ENCODE data around the gene HECA.
"Not testable (repeated sequence)": the region's sequence is repeated elsewhere in the genome, so short reads cannot be mapped to it uniquely, and the experiment has no call there.

Gene HECA

DNA sequence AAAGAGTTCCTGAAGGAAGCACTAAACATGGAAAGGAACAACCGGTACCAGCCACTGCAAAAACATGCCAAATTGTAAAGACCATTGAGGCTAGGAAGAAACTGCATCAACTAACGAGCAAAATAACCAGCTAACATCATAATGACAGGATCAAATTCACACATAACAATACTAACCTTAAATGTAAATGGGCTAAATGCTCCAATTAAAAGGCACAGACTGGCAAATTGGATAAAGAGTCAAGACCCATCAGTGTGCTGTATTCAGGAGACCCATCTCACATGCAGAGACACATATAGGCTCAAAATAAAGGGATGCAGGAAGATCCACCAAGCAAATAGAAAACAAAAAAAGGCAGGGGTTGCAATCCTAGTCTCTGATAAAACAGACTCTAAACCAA is 77.6 kb downstream of the HECA start:
- DNase-seq, result not testable (repeated sequence)

DNA sequence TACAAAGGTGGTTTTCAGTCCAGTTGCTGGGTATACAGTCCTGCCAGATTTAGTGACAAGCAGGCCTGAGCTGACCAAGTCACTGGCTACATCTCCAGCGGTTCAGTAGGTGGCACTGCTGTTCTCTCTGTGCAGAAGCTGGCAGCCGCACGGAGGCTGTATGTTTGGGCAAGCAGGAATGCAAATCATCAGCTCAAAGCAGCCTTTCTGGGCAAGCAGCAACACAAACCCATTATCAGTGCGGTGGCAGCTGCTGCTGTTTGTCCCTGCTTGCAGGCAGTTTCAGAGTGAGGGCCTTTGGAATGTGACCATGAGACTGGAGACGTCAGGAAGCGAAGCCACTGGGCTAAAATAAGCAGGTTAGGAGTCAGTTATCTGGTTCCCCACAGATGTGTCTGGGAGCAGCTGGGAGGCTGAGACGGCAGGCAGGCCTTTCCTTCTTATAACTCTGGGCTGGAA is 84.4 kb downstream of the HECA start:
- peak; percentile 86 to 90 (median 86) for DNase-seq

DNA sequence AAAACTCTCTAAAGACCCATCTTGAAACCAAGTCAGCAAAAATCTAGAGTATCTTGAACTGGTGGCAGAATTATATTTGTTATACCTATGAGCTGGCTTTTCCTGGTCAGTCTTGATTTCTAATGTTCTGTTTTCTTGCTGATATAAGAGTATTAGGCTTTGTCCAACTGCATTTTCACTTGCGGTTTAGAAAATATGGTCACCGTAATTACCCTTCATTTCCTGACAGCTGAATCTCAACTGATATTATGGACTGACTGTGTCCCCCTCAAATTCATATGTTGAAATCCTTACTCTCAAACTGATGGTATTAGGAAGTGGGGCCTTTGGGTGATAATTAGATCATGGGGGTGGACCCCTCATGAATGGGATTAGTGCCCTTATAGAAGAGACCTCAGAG is 84.9 kb downstream of the HECA start:
- DNase-seq, result no peak

DNA sequence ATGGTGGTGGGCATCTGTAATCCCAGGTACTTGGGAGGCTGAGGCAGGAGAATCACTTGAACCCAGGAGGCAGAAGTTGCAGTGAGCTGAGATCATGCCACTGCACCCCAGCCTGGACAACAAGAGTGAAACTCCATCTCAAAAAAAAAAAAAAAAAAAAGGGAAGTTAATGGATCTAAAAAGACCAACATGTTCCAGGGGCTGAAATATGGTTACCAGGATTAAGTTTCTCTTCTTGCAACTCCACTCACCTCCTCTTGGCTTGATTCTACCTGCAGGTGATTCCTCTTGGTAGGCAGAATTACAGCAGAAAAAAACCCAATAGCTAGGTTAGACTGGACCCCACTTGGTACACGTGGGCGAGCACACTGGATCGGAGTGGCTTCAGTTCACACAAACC is 93.5 kb downstream of the HECA start:
- DNase-seq, result peak in 1 of 3 donors; percentile 13

Measured in suppressor macrophage treated with lipopolysaccharide for 1 hour (primary cell).